DOHH2 (cell line): ENCODE data around the gene ABCC9.

Experiments
- H3F3A ChIP-seq: fragments of 200-600 bp; sonication (generic), shearing (Covaris generic); 2 replicates; pipeline ENCODE4 v1.6.0; 2016; ENCODE audit warnings: antibody characterized with exemption, mild to moderate bottlenecking; ENCODE audit not compliant: control insufficient read depth, insufficient read depth
- H3K27ac ChIP-seq: fragments of 200-600 bp; sonication (generic); 2 replicates; pipeline ENCODE4 v1.5.1; 2014; ENCODE audit warnings: low read depth, mild to moderate bottlenecking, low read length, moderate library complexity
- H3K27me3 ChIP-seq: fragments of 200-600 bp; sonication (generic); 2 replicates; pipeline ENCODE4 v1.6.1; 2014; ENCODE audit warnings: mild to moderate bottlenecking, low read length, mixed read lengths; ENCODE audit not compliant: control insufficient read depth
- H3K36me3 ChIP-seq: fragments of 200-600 bp; sonication (generic); 2 replicates; pipeline ENCODE4 v1.6.1; 2014; ENCODE audit warnings: mild to moderate bottlenecking, low read length, moderate library complexity, mixed read lengths; ENCODE audit not compliant: control insufficient read depth
- H3K4me1 ChIP-seq: fragments of 200-600 bp; sonication (generic); 2 replicates; pipeline ENCODE4 v1.6.1; 2014; ENCODE audit warnings: mild to moderate bottlenecking, low read length, mixed read lengths; ENCODE audit not compliant: control insufficient read depth
- H3K4me2 ChIP-seq: fragments of 200-600 bp; sonication (generic); 2 replicates; pipeline ENCODE4 v1.6.0; 2014; ENCODE audit warnings: mild to moderate bottlenecking, low read length, moderate library complexity
- H3K4me3 ChIP-seq: fragments of 200-600 bp; sonication (generic); 2 replicates; pipeline ENCODE4 v1.5.1; 2014; ENCODE audit warnings: mild to moderate bottlenecking, low read length, mixed read lengths
- H3K79me2 ChIP-seq: fragments of 200-600 bp; sonication (generic); 2 replicates; pipeline ENCODE4 v1.6.1; 2014; ENCODE audit warnings: mild to moderate bottlenecking, low read length, mixed read lengths; ENCODE audit not compliant: control insufficient read depth
- H3K9me2 ChIP-seq: fragments of 200-600 bp; sonication (generic); replicated peaks from 2 replicates; pipeline ENCODE4 v1.6.1; 2014; ENCODE audit warnings: mild to moderate bottlenecking, low read length, mixed read lengths; ENCODE audit not compliant: control insufficient read depth
- H3K9me3 ChIP-seq: fragments of 200-600 bp; sonication (generic); 2 replicates; pipeline ENCODE4 v1.6.1; 2014; ENCODE audit warnings: antibody characterized with exemption, low read length, mixed read lengths; ENCODE audit not compliant: control insufficient read depth, insufficient read depth
- H4K20me1 ChIP-seq: fragments of 200-600 bp; sonication (generic); 2 replicates; pipeline ENCODE4 v1.6.0; 2014; ENCODE audit warnings: low read depth, mild to moderate bottlenecking, antibody characterized with exemption, low read length, moderate library complexity; ENCODE audit not compliant: control insufficient read depth, insufficient read depth
- EZH2phosphoT487 ChIP-seq: fragments of 200-600 bp; sonication (generic); IDR thresholded peaks from 2 replicates; pipeline ENCODE4 v1.6.1; 2017; ENCODE audit warnings: borderline replicate concordance, mild to moderate bottlenecking, antibody characterized with exemption, low read length, moderate library complexity, mixed read lengths
- TF ChIP-seq, protein P1 (sequence below): fragments of 200-600 bp; sonication (generic); IDR thresholded peaks from one replicate; pipeline ENCODE4 v1.5.1; 2014; ENCODE audit warnings: antibody characterized with exemption, mild to moderate bottlenecking, low read depth, low read length; ENCODE audit not compliant: poor library complexity, severe bottlenecking

The ABCC9 gene

DNA sequence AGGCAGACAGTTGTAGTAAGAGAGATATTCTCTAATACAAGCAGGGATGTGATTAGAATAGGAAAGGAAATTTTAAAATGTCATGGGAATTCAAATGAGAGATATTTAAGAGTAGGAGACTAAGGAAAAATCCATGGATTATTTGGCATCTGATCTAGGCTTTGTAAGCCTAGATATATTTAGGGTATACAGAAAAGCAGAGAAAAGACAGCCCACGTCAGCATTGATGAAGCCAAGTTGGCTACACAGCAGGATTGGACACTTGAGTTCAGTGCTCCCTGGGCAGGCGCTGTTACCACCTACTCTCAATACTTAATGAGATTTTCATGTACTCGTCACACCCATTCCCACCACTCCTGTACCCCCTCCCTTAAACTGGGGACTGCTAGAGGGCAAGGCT lies 165.1 kb downstream of the ABCC9 start:
- no peak for TF ChIP-seq EZH2phosphoT487
- Histone ChIP-seq H3K4me1 (no peaks in the 10 kb centered on the region), H3K79me2 (no peaks in the 10 kb centered on the region), H3K4me3 (no peak overlapping the region), H3K9me2 (no peaks in the 10 kb centered on the region), H3K27ac (no peak overlapping the region), H3K36me3 (no peaks in the 10 kb centered on the region), H4K20me1 (no peaks in the 10 kb centered on the region), H3K27me3 (no peaks in the 10 kb centered on the region), H3K9me3 (no peaks in the 10 kb centered on the region), H3K4me2 (no peak overlapping the region), H3F3A (no peaks in the 10 kb centered on the region)

DNA sequence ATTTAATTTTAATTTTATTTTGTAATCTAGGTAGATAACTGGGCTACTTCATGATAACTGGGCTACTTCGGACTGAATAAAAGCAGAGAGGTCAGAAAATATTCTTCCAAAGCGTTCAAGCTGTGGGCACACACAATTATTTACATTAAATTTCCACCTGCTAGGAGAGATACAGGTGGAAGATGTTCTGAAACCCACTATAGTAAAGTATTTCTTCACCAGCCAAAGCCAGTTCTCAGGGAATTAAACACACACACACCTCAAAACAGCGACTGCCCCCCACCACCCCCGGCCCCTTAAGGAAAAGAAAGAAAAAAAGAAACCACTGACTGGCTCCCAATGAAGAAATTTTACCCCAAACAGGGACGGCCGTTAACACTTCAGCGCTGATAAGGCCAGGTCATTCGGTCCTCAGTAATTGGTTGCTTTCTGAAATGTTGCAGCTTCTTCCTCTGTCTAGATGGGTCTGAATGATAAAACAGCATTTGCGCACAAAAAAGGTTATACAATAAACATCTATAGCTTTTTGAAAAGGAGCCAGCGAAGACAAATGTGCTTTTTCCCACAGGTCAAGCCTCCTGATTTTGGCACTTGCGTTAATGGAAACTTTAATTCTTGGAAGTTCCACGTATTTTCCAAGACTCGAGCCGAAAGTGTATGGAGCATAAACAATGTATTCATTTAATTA lies 165.9 kb downstream of the ABCC9 start:
- TF ChIP-seq EZH2phosphoT487, result no peak
- TF ChIP-seq, protein P1, sequence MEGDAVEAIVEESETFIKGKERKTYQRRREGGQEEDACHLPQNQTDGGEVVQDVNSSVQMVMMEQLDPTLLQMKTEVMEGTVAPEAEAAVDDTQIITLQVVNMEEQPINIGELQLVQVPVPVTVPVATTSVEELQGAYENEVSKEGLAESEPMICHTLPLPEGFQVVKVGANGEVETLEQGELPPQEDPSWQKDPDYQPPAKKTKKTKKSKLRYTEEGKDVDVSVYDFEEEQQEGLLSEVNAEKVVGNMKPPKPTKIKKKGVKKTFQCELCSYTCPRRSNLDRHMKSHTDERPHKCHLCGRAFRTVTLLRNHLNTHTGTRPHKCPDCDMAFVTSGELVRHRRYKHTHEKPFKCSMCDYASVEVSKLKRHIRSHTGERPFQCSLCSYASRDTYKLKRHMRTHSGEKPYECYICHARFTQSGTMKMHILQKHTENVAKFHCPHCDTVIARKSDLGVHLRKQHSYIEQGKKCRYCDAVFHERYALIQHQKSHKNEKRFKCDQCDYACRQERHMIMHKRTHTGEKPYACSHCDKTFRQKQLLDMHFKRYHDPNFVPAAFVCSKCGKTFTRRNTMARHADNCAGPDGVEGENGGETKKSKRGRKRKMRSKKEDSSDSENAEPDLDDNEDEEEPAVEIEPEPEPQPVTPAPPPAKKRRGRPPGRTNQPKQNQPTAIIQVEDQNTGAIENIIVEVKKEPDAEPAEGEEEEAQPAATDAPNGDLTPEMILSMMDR, result no peak
- Histone ChIP-seq H3F3A (no peaks in the 10 kb centered on the region), H3K4me3 (no peak overlapping the region), H4K20me1 (no peaks in the 10 kb centered on the region), H3K4me1 (no peaks in the 10 kb centered on the region), H3K9me3 (no peaks in the 10 kb centered on the region), H3K4me2 (no peak overlapping the region), H3K9me2 (no peaks in the 10 kb centered on the region), H3K79me2 (no peaks in the 10 kb centered on the region), H3K27me3 (no peaks in the 10 kb centered on the region), H3K36me3 (no peaks in the 10 kb centered on the region), H3K27ac (no peak overlapping the region)

- no peaks in the 10 kb centered on the region for H4K20me1 ChIP-seq
- no peaks in the 10 kb centered on the region for H3K36me3 ChIP-seq
- H3F3A ChIP-seq, result no peaks in the 10 kb centered on the region
- TF ChIP-seq, protein P1, result no peak
- TF ChIP-seq EZH2phosphoT487, result no peak
- no peaks in the 10 kb centered on the region for H3K9me2 ChIP-seq
- no peaks in the 10 kb centered on the region for H3K4me1 ChIP-seq
- no peaks in the 10 kb centered on the region for H3K9me3 ChIP-seq
- H3K27ac ChIP-seq, result no peak within 1 kb of the TSS
- no peaks in the 10 kb centered on the region for H3K27me3 ChIP-seq
- H3K79me2 ChIP-seq, result no peaks in the 10 kb centered on the region
- no peak within 1 kb of the TSS for H3K4me3 ChIP-seq
- H3K4me2 ChIP-seq, result no peak within 1 kb of the TSS
Measured at GRCh38 chr12:21774358-21775132, 166.7 kb downstream of the ABCC9 start, which contains the start of gene KCNJ8. KCNJ8 (minus strand) TSS chr12:21774706; CDS start chr12:21773616, 1,090 bp downstream.

DNA sequence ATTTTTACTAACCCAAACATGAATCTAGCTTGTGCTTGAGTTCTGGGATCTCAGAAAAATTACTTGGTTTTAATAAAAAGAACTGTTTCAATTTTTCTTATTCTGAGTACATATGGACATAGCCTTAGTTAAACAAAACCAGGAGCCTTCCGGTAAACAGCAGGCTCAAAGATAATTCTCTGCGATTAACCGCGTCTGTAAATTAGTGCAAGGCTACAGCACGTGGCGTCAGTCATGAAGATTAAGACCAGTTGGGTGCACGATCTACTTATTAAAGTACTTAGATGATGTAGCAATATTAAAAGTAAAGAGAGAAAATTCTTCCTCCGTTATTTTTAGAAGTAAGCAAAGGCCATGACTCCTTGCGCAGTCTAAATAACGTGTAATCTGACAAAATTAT lies 167.4 kb downstream of the ABCC9 start:
- TF ChIP-seq, protein P1, result no peak
- no peak for TF ChIP-seq EZH2phosphoT487
- Histone ChIP-seq H3K36me3 (no peaks in the 10 kb centered on the region), H3F3A (no peaks in the 10 kb centered on the region), H4K20me1 (no peaks in the 10 kb centered on the region), H3K4me3 (no peak overlapping the region), H3K4me1 (no peaks in the 10 kb centered on the region), H3K4me2 (no peak overlapping the region), H3K79me2 (no peaks in the 10 kb centered on the region), H3K27me3 (no peaks in the 10 kb centered on the region), H3K27ac (no peak overlapping the region), H3K9me2 (no peaks in the 10 kb centered on the region), H3K9me3 (no peaks in the 10 kb centered on the region)
